Upper lobe of left lung (tissue), 6 donors: Measurements from ENCODE around the gene RAD17. TPM values are rescaled to one million over a fixed set of nuclear protein-coding genes. Genes with fewer than 3 reads are reported as not detected.

Experiments
- ATAC-seq, 2 donors: fragments of 200-7000 bp; cut with Tn5 transposase; one replicate each; pipeline ENCODE4 v1.9.1; 2022; ENCODE audit warnings: mild to moderate bottlenecking in 2 of 2, moderate library complexity in 2 of 2; ENCODE audit not compliant: low FRiP score in 2 of 2
- DNase-seq, 2 donors: peaks; one replicate each; pipeline ENCODE4 v3.0.0-alpha.2; 2019 to 2020
- H3K27ac ChIP-seq, 4 donors: fragments of 200-600 bp; sonication (generic); one replicate each; pipeline ENCODE4 v1.5.1; 2016 to 2019
- H3K27me3 ChIP-seq, 4 donors: fragments of 200-600 bp; sonication (generic); one replicate each; pipeline ENCODE4 v1.5.1; 2017 to 2019
- H3K36me3 ChIP-seq, 4 donors: fragments of 200-600 bp; sonication (generic); one replicate each; pipeline ENCODE4 v1.5.1; 2016 to 2019
- H3K4me1 ChIP-seq, 4 donors: fragments of 200-600 bp; sonication (generic); one replicate each; pipeline ENCODE4 v1.5.1; 2018 to 2019
- H3K4me3 ChIP-seq, 4 donors: fragments of 200-600 bp; sonication (generic); one replicate each; pipeline ENCODE4 v1.5.1; 2017 to 2019; ENCODE audit warnings: mild to moderate bottlenecking in 2 of 4, moderate library complexity in 1 of 4
- H3K9me3 ChIP-seq, 4 donors: fragments of 200-600 bp; sonication (generic); one replicate each; pipeline ENCODE4 v1.5.1; 2018 to 2019
- CTCF ChIP-seq, 6 experiments: fragments of 450-650 bp in 4 of 6; fragments of 200-600 bp in 2 of 6; sonication (generic) in 2 of 6; IDR thresholded peaks; one replicate each; pipeline ENCODE4 v1.5.1; 2016 to 2019; ENCODE audit warnings: antibody characterized with exemption in 6 of 6
- EP300 ChIP-seq, 4 donors: sonication (generic); formaldehyde crosslinking; IDR thresholded peaks; one replicate each; pipeline ENCODE4 v1.5.1; 2017; ENCODE audit warnings: antibody characterized with exemption in 4 of 4, control low read depth in 2 of 4
- POLR2A ChIP-seq, 4 donors: fragments of 450-650 bp; IDR thresholded peaks; one replicate each; pipeline ENCODE4 v1.5.1; 2016 to 2017; ENCODE audit warnings: antibody characterized with exemption in 4 of 4, mild to moderate bottlenecking in 2 of 4
- POLR2AphosphoS5 ChIP-seq, 2 donors: sonication (generic); formaldehyde crosslinking; IDR thresholded peaks; one replicate each; pipeline ENCODE4 v1.5.1; 2017; ENCODE audit warnings: antibody characterized with exemption in 2 of 2
- WGBS, 2 donors: methylation state at CpG; one replicate each; pipeline ENCODE4 v1.1.5; 2017 to 2018; 5-methylcytosine and 5-hydroxymethylcytosine counted together
- total RNA-seq, 6 donors: library from RNA; depleted of rRNA in 4 of 6; stranded (reverse); fragments of >200 nt in 4 of 6; gene quantifications; one replicate each; pipeline versions ENCODE4 v1.1.0 to v1.2.1, GENCODE V29; 2016 to 2021
- donor health status: DM: no; HTN: no; CAD: no; lungs with moderate emphysema.
- donor health status: DM: no; HTN: yes; CAD: no; lungs with severe emphysema.

RAD17 gene
- total RNA-seq, 6 donors from 2014 or later = 15.2 to 27.2 (median 17.9) TPM

- Histone ChIP-seq H3K36me3 (peaks cover 0 to 43% (median 15%) of the 10 kb centered on the region in 4 donors), H3K27me3 (no peaks in the 10 kb centered on the region), H3K4me3 (no peak overlapping the region), H3K4me1 (no peaks in the 10 kb centered on the region), H3K9me3 (no peaks in the 10 kb centered on the region), H3K27ac (no peak overlapping the region)
- TF ChIP-seq POLR2AphosphoS5 (IDR thresholded peaks at IDR 0.05) (no peak), CTCF (IDR thresholded peaks at IDR 0.05) (no peak), POLR2A (IDR thresholded peaks at IDR 0.05) (no peak), EP300 (IDR thresholded peaks at IDR 0.05) (no peak)
- 89 to 90% methylated on average over 3 of the region's 3 CpGs for WGBS, 2 donors
- DNase-seq = no peak
- ATAC-seq = no peak
These were observed 9.9 kb upstream of the RAD17 start for GRCh38 chr5:69359699-69360098.

GRCh38 chr5:69360442-69360841 lies 9.2 kb upstream of the RAD17 start:
- no peaks in the 10 kb centered on the region for H3K27me3 ChIP-seq
- no peak overlapping the region for H3K27ac ChIP-seq
- no peaks in the 10 kb centered on the region for H3K9me3 ChIP-seq
- no peaks in the 10 kb centered on the region for H3K4me1 ChIP-seq
- peaks cover 4 to 43% (median 15%) of the 10 kb centered on the region in 4 donors for H3K36me3 ChIP-seq
- ATAC-seq (no peak), DNase-seq (no peak)
- TF ChIP-seq CTCF (IDR thresholded peaks at IDR 0.05) = no peak
- TF ChIP-seq POLR2AphosphoS5 (IDR thresholded peaks at IDR 0.05) = no peak
- TF ChIP-seq POLR2A (IDR thresholded peaks at IDR 0.05) = no peak
- no peak for TF ChIP-seq EP300 (IDR thresholded peaks at IDR 0.05)
- no peak overlapping the region for H3K4me3 ChIP-seq
- WGBS, 2 donors = 92 to 94% methylated on average over 1 of the region's 1 CpG

GRCh38 chr5:69364414-69364813 lies 5.2 kb upstream of the RAD17 start:
- Histone ChIP-seq H3K9me3 (no peaks in the 10 kb centered on the region), H3K4me1 (peaks cover 10 to 16% (median 12%) of the 10 kb centered on the region in 4 donors), H3K4me3 (no peak overlapping the region), H3K27me3 (no peaks in the 10 kb centered on the region), H3K27ac (no peak overlapping the region), H3K36me3 (peaks cover 12 to 57% (median 25%) of the 10 kb centered on the region in 4 donors)
- DNase-seq (no peak), ATAC-seq (no peak)
- 54 to 65% methylated on average over 3 of the region's 3 CpGs for WGBS, 2 donors
- TF ChIP-seq CTCF (IDR thresholded peaks at IDR 0.05) = peak in 2 of 6 experiments; percentile 14 to 44
- TF ChIP-seq POLR2AphosphoS5 (IDR thresholded peaks at IDR 0.05) = no peak

GRCh38 chr5:69364850-69365249 lies 4.8 kb upstream of the RAD17 start:
- no peak overlapping the region for H3K4me3 ChIP-seq
- peaks cover 10 to 16% (median 12%) of the 10 kb centered on the region in 4 donors for H3K4me1 ChIP-seq
- H3K27ac ChIP-seq = no peak overlapping the region
- no peaks in the 10 kb centered on the region for H3K27me3 ChIP-seq
- 82 to 85% methylated on average over 3 of the region's 3 CpGs for WGBS, 2 donors
- ATAC-seq = no peak
- H3K36me3 ChIP-seq = peaks cover 12 to 57% (median 25%) of the 10 kb centered on the region in 4 donors
- no peak for TF ChIP-seq POLR2AphosphoS5 (IDR thresholded peaks at IDR 0.05)
- TF ChIP-seq POLR2A (IDR thresholded peaks at IDR 0.05) = no peak
- TF ChIP-seq EP300 (IDR thresholded peaks at IDR 0.05) = no peak
- no peak for TF ChIP-seq CTCF (IDR thresholded peaks at IDR 0.05)
- no peaks in the 10 kb centered on the region for H3K9me3 ChIP-seq
- no peak for DNase-seq

- H3K36me3 ChIP-seq = peaks cover 12 to 43% (median 25%) of the 10 kb centered on the region in 4 donors
- 89 to 96% methylated on average over 11 of the region's 11 CpGs for WGBS, 2 donors
These were observed 1.8 kb upstream of the RAD17 start for GRCh38 chr5:69367697-69368279.

More at GRCh38 chr5:69367697-69368279, 1.8 kb upstream of the RAD17 start:
- H3K4me1 ChIP-seq = peaks cover 22 to 33% (median 24%) of the 10 kb centered on the region in 4 donors
- H3K4me3 ChIP-seq = peak overlapping the region in 2 of 4 donors; percentile 64 to 87
- no peak for TF ChIP-seq EP300 (IDR thresholded peaks at IDR 0.05)
- TF ChIP-seq POLR2A (IDR thresholded peaks at IDR 0.05) = no peak
- no peak for TF ChIP-seq POLR2AphosphoS5 (IDR thresholded peaks at IDR 0.05)
- no peak for TF ChIP-seq CTCF (IDR thresholded peaks at IDR 0.05)
- no peak overlapping the region for H3K27ac ChIP-seq
- no peaks in the 10 kb centered on the region for H3K27me3 ChIP-seq
- DNase-seq (no peak), ATAC-seq (no peak)
- no peaks in the 10 kb centered on the region for H3K9me3 ChIP-seq
